C4-2B (cell line): ENCODE measurements around the gene TMEM178B.

ENCODE experiments used
- H3K27ac ChIP-seq: fragments of 450-650 bp; 2 replicates; pipeline ENCODE4 v1.5.1; 2017
- ZFX ChIP-seq: fragments of 450-650 bp; IDR thresholded peaks from 2 replicates; pipeline ENCODE4 v1.6.1; 2017
- TF ChIP-seq, protein P1 (sequence below): fragments of 450-650 bp; conservative IDR thresholded peaks from 2 replicates; pipeline ENCODE4 v1.5.1; 2017; ENCODE audit warnings: mild to moderate bottlenecking

Gene TMEM178B

DNA sequence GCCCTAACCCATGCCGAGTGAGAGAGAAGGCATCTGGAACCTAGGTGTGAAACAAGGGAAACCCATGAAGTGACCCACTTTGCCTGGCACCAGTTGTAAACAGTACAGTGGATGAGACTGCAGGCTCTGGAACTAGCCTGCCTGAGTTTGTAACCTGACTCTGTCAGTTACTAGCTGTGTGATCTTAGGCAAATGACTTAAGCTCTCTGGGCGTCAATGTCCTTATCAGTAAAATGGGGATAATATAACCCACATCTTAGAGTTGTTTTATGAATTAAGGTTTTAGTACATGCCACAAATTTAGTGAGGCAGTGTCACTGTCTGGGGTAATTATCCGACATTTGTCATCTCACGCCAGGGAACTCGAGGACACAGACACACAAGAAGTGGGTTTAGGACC lies 394.5 kb downstream of the TMEM178B start:
- H3K27ac ChIP-seq, result no peak overlapping the region
- no peak for TF ChIP-seq ZFX
- TF ChIP-seq, protein P1, sequence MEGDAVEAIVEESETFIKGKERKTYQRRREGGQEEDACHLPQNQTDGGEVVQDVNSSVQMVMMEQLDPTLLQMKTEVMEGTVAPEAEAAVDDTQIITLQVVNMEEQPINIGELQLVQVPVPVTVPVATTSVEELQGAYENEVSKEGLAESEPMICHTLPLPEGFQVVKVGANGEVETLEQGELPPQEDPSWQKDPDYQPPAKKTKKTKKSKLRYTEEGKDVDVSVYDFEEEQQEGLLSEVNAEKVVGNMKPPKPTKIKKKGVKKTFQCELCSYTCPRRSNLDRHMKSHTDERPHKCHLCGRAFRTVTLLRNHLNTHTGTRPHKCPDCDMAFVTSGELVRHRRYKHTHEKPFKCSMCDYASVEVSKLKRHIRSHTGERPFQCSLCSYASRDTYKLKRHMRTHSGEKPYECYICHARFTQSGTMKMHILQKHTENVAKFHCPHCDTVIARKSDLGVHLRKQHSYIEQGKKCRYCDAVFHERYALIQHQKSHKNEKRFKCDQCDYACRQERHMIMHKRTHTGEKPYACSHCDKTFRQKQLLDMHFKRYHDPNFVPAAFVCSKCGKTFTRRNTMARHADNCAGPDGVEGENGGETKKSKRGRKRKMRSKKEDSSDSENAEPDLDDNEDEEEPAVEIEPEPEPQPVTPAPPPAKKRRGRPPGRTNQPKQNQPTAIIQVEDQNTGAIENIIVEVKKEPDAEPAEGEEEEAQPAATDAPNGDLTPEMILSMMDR, result no peak

- H3K27ac ChIP-seq, result no peak overlapping the region
- TF ChIP-seq, protein P1, result no peak
These were observed 401.8 kb downstream of the TMEM178B start for GRCh38 chr7:141475679-141476078.

DNA sequence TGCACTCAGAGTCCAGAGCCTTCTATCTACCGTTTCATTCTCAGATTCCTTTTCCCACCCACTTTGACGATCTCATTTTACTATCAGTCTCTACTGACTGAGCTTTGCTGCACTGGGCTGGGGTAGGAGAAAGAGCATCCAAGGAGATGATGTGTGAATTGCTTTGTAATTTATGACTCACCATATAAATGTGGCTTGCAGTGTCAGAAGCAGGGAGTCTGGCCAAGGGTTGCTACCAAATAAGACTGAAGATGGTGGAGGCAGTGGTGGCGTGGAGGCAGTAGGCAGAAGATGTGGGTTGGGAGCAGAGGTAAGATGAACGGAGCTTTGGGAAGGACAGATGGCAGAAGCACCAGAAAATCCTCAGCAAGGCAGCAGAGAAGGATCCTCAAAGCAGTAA lies 404.0 kb downstream of the TMEM178B start:
- TF ChIP-seq, protein P1, result no peak
- TF ChIP-seq ZFX, result no peak
- H3K27ac ChIP-seq, result no peak overlapping the region

DNA sequence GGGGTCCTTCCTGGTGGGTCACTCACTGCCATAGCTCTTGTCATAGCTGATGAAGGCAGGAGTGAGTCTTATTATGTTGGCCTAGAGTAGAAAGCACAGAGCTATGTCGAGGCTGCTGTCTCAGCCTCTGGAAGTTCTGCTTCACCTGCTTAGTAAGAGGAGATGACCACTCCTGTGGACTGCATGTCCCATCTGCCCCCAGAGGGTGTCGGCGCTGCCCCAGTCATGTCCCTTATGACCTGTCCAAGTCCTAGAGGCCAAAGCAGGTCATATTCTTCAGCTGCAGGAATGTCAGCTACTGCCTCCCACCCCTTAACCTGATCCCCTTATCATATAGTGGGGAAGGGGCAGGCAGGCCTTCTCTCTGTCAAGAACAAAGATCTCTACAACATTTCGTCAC lies 405.0 kb downstream of the TMEM178B start:
- no peak overlapping the region for H3K27ac ChIP-seq
- no peak for TF ChIP-seq ZFX

DNA sequence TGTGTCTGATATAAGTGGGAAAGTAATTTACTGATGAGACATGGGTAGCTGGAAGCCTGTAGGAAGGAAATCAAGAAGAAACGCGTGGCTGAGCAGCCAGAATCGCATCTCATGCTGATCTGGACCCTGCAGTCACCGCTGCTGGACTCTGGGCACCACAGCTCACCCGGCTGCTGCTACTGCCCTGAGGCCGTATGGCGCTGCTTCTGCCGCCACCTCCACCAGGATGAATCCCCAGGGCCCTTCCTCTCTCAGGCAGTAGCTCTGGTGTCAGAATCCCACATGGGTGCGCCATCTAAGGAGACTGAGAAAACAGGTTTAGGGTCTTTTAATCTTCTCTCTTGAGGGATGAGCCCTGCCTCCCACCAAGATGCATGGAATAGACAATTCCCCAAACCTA lies 407.1 kb downstream of the TMEM178B start:
- no peak overlapping the region for H3K27ac ChIP-seq
- TF ChIP-seq, protein P1, result no peak
- TF ChIP-seq ZFX, result no peak

GRCh38 chr7:141481971-141482370 lies 408.1 kb downstream of the TMEM178B start:
- no peak overlapping the region for H3K27ac ChIP-seq
- no peak for TF ChIP-seq ZFX
- TF ChIP-seq, protein P1, result no peak

DNA sequence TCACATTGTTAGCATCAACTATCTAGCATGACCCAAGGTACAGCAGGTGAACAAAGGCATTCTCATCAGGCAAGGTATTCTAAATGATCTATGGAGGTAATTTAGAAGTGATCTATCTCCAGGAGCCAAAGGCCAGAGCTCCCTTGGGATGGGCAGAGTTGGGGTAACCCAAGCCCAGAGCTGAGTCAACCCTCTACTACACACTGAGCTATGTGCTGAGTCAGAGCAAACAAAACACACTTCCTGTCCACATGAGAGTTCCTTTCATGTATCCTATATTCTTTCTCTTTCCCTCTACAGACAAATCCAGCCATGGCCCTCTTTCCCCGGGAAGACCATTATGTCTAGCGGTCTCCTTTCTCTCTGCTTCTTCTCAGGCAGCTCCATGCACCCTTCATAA lies 409.2 kb downstream of the TMEM178B start:
- no peak for TF ChIP-seq ZFX
- TF ChIP-seq, protein P1, result no peak
- H3K27ac ChIP-seq, result no peak overlapping the region

- TF ChIP-seq ZFX, result no peak
- TF ChIP-seq, protein P1, result no peak
- no peak overlapping the region for H3K27ac ChIP-seq
These were observed 411.0 kb downstream of the TMEM178B start for GRCh38 chr7:141484907-141485306.
